Neuron (in vitro differentiated cells): Measurements from ENCODE around the gene CATSPERZ.
A peak's percentile ranks its signal among the peaks of the same experiment; 100 is the strongest.

Source experiments
- H2AFZ ChIP-seq: one replicate; pipeline ENCODE4 v1.6.1; 2013; ENCODE audit warnings: low read depth, mild to moderate bottlenecking, inconsistent platforms, low read length, moderate library complexity
- H3K27me3 ChIP-seq: one replicate; pipeline ENCODE4 v1.6.1; 2013; ENCODE audit warnings: low read length; ENCODE audit not compliant: insufficient read depth
- H3K36me3 ChIP-seq: one replicate; pipeline ENCODE4 v1.6.1; 2013; ENCODE audit warnings: low read length; ENCODE audit not compliant: insufficient read depth
- H3K4me1 ChIP-seq: one replicate; pipeline ENCODE4 v1.6.1; 2013; ENCODE audit warnings: low read length; ENCODE audit not compliant: insufficient read depth
- H3K4me3 ChIP-seq: 2 replicates; pipeline ENCODE4 v1.5.1; 2013; ENCODE audit warnings: mild to moderate bottlenecking, low read length, moderate library complexity
- H3K9me3 ChIP-seq: one replicate; pipeline ENCODE4 v1.6.1; 2013; ENCODE audit warnings: low read length

Gene CATSPERZ

DNA sequence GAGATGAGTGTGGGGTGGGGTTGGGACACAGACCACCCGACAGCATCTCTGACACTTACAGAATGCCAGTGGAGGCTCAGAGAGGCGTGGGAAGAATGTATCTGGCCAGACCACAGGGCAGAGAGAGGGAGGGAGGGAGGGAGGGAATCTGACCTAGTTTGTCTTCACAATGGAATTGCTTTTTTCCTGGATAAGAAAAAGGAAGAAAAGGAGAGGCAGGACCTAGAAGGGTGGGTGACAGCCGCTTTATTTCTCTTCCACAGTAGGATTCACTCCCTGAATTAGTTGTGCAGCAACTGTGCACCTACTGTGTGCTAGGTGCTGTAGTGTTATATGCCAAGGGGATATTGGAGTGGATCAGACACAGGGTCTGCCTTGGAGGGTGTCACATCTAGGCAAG is 5.4 kb upstream of the CATSPERZ start:
- no peak overlapping the region for H2AFZ ChIP-seq
- H3K9me3 ChIP-seq = no peaks in the 10 kb centered on the region
- H3K4me1 ChIP-seq = peaks cover 28% of the 10 kb centered on the region
- no peak overlapping the region for H3K4me3 ChIP-seq
- peaks cover 75% of the 10 kb centered on the region for H3K27me3 ChIP-seq
- no peaks in the 10 kb centered on the region for H3K36me3 ChIP-seq

GRCh38 chr11:64295760-64296159 is 4.4 kb upstream of the CATSPERZ start:
- Histone ChIP-seq H2AFZ (no peak overlapping the region), H3K27me3 (peaks cover 77% of the 10 kb centered on the region), H3K4me3 (no peak overlapping the region)

DNA sequence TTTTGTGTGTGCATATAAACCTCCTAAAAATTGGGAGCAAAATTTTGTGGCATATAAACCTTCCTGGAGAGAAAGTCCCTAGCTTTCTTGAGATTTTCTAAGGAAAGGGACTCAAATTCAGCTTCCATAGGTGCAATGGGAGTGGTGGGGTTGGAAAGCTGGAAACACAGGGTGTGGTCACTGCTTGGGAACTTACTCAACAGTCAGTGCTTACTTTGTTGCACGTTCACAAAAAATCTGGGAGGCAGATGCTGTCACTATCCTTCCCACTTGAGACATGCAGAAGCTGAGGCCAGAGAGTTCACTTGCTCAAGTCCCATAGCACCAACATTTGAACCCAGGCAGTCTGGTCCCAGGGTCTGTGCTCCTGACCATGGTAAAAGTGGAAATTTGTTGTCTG is 3.9 kb upstream of the CATSPERZ start:
- peaks cover 73% of the 10 kb centered on the region for H3K27me3 ChIP-seq
- no peaks in the 10 kb centered on the region for H3K36me3 ChIP-seq
- H2AFZ ChIP-seq = no peak overlapping the region
- H3K4me3 ChIP-seq = no peak overlapping the region
- H3K9me3 ChIP-seq = no peaks in the 10 kb centered on the region
- H3K4me1 ChIP-seq = peaks cover 34% of the 10 kb centered on the region

More at GRCh38 chr11:64295760-64296159, 4.4 kb upstream of the CATSPERZ start:
- peaks cover 34% of the 10 kb centered on the region for H3K4me1 ChIP-seq
- no peaks in the 10 kb centered on the region for H3K9me3 ChIP-seq
- H3K36me3 ChIP-seq = no peaks in the 10 kb centered on the region

DNA sequence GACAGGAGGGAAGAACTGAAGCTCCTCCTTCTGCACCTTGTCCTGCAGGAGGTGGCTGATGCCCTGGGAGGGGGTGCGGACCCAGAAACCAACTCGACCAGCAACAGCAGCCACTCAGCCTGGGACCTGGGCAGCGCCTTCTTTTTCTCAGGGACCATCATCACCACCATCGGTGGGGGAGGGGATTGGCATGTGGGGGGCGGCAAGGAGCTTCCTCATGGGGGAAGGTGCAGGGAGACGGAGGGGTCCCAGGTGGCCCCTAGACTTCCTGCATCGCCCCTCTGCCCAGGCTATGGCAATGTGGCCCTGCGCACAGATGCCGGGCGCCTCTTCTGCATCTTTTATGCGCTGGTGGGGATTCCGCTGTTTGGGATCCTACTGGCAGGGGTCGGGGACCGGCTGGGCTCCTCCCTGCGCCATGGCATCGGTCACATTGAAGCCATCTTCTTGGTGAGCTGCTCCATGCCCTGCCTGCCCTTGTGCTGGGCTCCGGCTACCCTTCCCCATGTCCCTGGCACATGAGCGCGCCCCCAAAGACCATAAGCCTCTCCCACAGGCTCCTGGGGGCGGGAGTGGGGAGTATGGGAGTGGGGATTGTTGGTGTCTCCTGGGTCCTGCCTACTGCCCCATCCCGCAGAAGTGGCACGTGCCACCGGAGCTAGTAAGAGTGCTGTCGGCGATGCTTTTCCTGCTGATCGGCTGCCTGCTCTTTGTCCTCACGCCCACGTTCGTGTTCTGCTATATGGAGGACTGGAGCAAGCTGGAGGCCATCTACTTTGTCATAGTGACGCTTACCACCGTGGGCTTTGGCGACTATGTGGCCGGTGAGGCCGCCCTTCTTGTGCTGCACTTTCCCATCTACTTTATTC is 3.1 kb upstream of the CATSPERZ start:
- H2AFZ ChIP-seq = no peak overlapping the region
- H3K4me1 ChIP-seq = peaks cover 29% of the 10 kb centered on the region
- H3K9me3 ChIP-seq = no peaks in the 10 kb centered on the region
- peaks cover 65% of the 10 kb centered on the region for H3K27me3 ChIP-seq
- H3K36me3 ChIP-seq = no peaks in the 10 kb centered on the region
- no peak overlapping the region for H3K4me3 ChIP-seq

DNA sequence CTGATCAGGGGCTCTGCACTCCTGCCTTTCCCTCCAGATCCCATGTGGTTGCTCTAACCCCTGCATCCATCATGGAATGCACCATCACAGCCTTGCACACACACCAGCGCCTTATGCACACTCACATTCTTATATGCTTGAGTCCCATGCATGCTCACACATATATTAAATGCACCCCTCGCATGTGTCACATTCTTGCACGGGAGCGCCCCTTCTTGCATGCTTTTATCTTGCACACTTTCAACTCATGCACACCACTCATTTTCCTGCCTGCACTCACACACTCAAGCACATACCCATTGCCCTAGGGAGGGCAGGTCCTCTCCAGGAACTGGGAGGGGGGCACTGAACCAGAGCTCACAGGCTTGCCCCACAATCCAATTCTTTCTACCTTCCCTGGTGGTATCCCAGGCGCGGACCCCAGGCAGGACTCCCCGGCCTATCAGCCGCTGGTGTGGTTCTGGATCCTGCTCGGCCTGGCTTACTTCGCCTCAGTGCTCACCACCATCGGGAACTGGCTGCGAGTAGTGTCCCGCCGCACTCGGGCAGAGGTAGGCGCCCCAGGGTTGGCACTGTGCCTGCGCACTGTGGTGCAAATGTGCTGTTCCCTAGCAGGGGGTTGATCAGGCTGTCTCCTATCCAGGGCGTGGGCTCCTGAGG is 2.3 kb upstream of the CATSPERZ start:
- no peaks in the 10 kb centered on the region for H3K9me3 ChIP-seq
- no peak overlapping the region for H3K4me3 ChIP-seq
- H3K4me1 ChIP-seq = peaks cover 24% of the 10 kb centered on the region
- H3K36me3 ChIP-seq = no peaks in the 10 kb centered on the region
- H3K27me3 ChIP-seq = peaks cover 57% of the 10 kb centered on the region
- no peak overlapping the region for H2AFZ ChIP-seq

GRCh38 chr11:64298966-64299846 is 952 bp upstream of the CATSPERZ start:
- H3K4me3 ChIP-seq = peak overlapping the region; percentile 29

GRCh38 chr11:64303109-64304031 is 3.2 kb downstream of the CATSPERZ start:
- H3K27me3 ChIP-seq = peaks cover 25% of the 10 kb centered on the region

More at GRCh38 chr11:64298966-64299846, 952 bp upstream of the CATSPERZ start:
- H3K4me1 ChIP-seq = peaks cover 27% of the 10 kb centered on the region
- H2AFZ ChIP-seq = peak overlapping the region; percentile 77
- H3K9me3 ChIP-seq = no peaks in the 10 kb centered on the region
- peaks cover 50% of the 10 kb centered on the region for H3K27me3 ChIP-seq
- no peaks in the 10 kb centered on the region for H3K36me3 ChIP-seq

GRCh38 chr11:64304032-64304315 is 3.8 kb downstream of the CATSPERZ start:
- no peaks in the 10 kb centered on the region for H3K9me3 ChIP-seq
- H3K36me3 ChIP-seq = no peaks in the 10 kb centered on the region
- H2AFZ ChIP-seq = no peak overlapping the region
- peak overlapping the region; percentile 68 for H3K4me3 ChIP-seq
- H3K4me1 ChIP-seq = peaks cover 29% of the 10 kb centered on the region
- H3K27me3 ChIP-seq = peaks cover 19% of the 10 kb centered on the region

More at GRCh38 chr11:64303109-64304031, 3.2 kb downstream of the CATSPERZ start:
- Histone ChIP-seq H3K9me3 (no peaks in the 10 kb centered on the region), H3K4me1 (peaks cover 29% of the 10 kb centered on the region), H3K4me3 (no peak overlapping the region), H3K36me3 (no peaks in the 10 kb centered on the region), H2AFZ (no peak overlapping the region)

GRCh38 chr11:64304316-64305072 is 4.3 kb downstream of the CATSPERZ start:
- Histone ChIP-seq H2AFZ (peak overlapping the region; percentile 81), H3K4me3 (peak overlapping the region; percentile 68), H3K36me3 (no peaks in the 10 kb centered on the region), H3K27me3 (peaks cover 14% of the 10 kb centered on the region), H3K9me3 (no peaks in the 10 kb centered on the region), H3K4me1 (peaks cover 23% of the 10 kb centered on the region)

GRCh38 chr11:64305075-64305690 is 5.0 kb downstream of the CATSPERZ start, which contains the start of gene ESRRA:
Gene ESRRA, plus strand, starts transcription at chr11:64305524. Its CDS starts 1,656 bp downstream, at chr11:64307180.
- Histone ChIP-seq H3K4me1 (peaks cover 18% of the 10 kb centered on the region), H3K27me3 (peaks cover 7% of the 10 kb centered on the region), H2AFZ (peak within 1 kb of the TSS; percentile 81), H3K4me3 (peak within 1 kb of the TSS; percentile 68), H3K36me3 (no peaks in the 10 kb centered on the region), H3K9me3 (no peaks in the 10 kb centered on the region)
